Measurements from ENCODE around the gene UFSP2. TPM values are rescaled to one million over a fixed set of nuclear protein-coding genes. Genes with fewer than 3 reads are reported as not detected.

The UFSP2 gene
- total RNA-seq, 1 donor, result 53.5 TPM

GRCh38 chr4:185358959-185359358 lies 66.8 kb downstream of the UFSP2 start:
- TF ChIP-seq CTCF (IDR thresholded peaks at IDR 0.05; ENCODE audit: insufficient read depth, low read length), result no peak
- peak; percentile 51 for DNase-seq (ENCODE audit: low read depth)
- no peak overlapping the region for H3K4me3 ChIP-seq (ENCODE audit: low read depth, low read length)

- DNase-seq (ENCODE audit: low read depth), result peak; percentile 69
These were observed 67.2 kb downstream of the UFSP2 start for GRCh38 chr4:185358514-185358913.

GRCh38 chr4:185357733-185358440 lies 67.9 kb downstream of the UFSP2 start:
- TF ChIP-seq CTCF (IDR thresholded peaks at IDR 0.05; ENCODE audit: insufficient read depth, low read length), result no peak
- H3K4me3 ChIP-seq (ENCODE audit: low read depth, low read length), result no peak overlapping the region
- no peak for DNase-seq (ENCODE audit: low read depth)

More at GRCh38 chr4:185358514-185358913, 67.2 kb downstream of the UFSP2 start:
- no peak overlapping the region for H3K4me3 ChIP-seq (ENCODE audit: low read depth, low read length)
- TF ChIP-seq CTCF (IDR thresholded peaks at IDR 0.05; ENCODE audit: insufficient read depth, low read length), result no peak

GRCh38 chr4:185357211-185357610 lies 68.6 kb downstream of the UFSP2 start:
- no peak overlapping the region for H3K4me3 ChIP-seq (ENCODE audit: low read depth, low read length)
- no peak for TF ChIP-seq CTCF (IDR thresholded peaks at IDR 0.05; ENCODE audit: insufficient read depth, low read length)
- DNase-seq (ENCODE audit: low read depth), result no peak

GRCh38 chr4:185352741-185353140 lies 73.0 kb downstream of the UFSP2 start:
- no peak overlapping the region for H3K4me3 ChIP-seq (ENCODE audit: low read depth, low read length)
- no peak for TF ChIP-seq CTCF (IDR thresholded peaks at IDR 0.05; ENCODE audit: insufficient read depth, low read length)
- no peak for DNase-seq (ENCODE audit: low read depth)

- no peak for DNase-seq (ENCODE audit: low read depth)
- H3K4me3 ChIP-seq (ENCODE audit: low read depth, low read length), result no peak overlapping the region
- no peak for TF ChIP-seq CTCF (IDR thresholded peaks at IDR 0.05; ENCODE audit: insufficient read depth, low read length)
These were observed 73.6 kb downstream of the UFSP2 start for GRCh38 chr4:185352202-185352601.

- TF ChIP-seq CTCF (IDR thresholded peaks at IDR 0.05; ENCODE audit: insufficient read depth, low read length), result no peak
- H3K4me3 ChIP-seq (ENCODE audit: low read depth, low read length), result no peak overlapping the region
- no peak for DNase-seq (ENCODE audit: low read depth)
These were observed 74.1 kb downstream of the UFSP2 start for GRCh38 chr4:185351691-185352090.
